Measurements from ENCODE around the gene ITLN2.
"Not testable (repeated sequence)": the region's sequence is repeated elsewhere in the genome, so short reads cannot be mapped to it uniquely, and the experiment has no call there.

Gene ITLN2

DNA sequence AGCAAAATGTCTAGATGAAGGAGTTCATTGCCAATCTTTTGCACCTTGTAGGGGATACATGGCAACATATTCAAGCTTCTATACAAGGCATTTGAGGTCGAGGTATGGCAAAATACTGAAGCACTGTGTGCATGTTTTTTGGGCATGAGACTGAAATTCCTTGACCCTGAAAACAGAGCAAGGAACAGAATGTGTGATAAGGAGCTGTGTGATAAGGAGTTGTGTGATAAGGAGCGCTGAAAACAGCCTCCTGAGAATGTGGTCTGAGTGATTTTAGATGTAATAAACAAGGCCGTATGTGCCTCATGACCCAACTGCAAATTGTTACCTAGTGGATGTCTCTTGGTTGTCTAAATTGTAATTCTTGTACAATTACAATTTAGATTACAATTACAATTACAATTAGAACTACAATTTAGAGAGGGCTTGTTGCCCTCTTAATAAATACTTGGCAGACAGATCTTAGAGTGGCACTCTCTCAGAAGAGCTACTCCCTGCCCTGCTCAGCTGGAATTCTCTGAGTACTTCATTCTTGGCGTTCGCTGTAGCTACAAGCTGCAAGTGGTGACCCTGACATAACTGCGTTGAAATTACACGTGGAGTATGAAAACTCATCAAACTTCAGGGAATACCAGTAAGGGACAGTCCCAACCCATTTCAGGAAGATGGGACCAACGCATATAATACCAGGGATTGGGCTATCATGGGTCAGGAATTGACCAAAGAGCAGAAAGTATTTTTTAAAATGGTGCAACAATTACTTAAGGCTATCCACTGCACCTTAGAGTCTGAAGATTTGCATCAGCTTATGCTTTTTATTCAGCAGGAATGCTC is 49.6 kb downstream of the ITLN2 start:
- no peak for FAIRE-seq

- not testable (repeated sequence) for FAIRE-seq
Measured at GRCh38 chr1:160902251-160902650, 52.4 kb downstream of the ITLN2 start.

DNA sequence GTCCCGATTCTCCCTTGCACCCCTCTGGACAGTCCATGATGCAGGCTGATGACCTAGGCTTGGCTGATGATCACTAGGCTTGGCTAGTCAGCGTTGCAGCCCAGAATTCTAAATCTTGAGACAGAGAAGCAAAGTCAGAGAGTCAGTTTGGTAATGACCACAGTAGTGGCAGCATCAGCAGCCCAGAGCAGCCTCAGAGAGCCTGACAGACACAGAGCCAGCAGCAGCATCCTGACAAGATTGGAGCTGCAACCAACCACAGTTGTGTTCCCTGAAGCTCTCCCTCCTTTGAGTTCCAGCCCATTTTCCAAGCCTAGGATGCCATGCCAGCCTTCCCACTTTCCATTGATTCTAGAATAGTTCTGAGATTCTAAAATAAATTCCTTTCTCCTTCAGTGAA is 52.8 kb downstream of the ITLN2 start:
- FAIRE-seq: no peak

DNA sequence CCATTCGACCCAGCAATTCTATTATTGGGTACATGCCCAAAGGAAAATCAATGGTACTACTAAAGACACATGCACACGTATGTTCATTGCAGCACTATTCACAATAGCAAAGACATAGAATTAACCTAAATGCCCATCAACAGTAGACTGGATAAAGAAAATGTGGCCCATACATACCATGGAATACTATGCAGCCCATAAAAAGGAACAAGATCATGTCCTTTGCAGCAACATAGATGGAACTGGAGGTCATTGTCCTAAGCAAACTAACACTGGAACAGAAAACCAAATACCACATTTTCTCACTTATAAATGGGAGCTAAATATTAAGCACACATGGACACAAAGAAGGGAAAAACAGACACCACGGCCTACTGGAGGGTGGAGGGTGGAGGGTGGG is 53.9 kb downstream of the ITLN2 start:
- FAIRE-seq: not testable (repeated sequence)
